HCT116 (cell line): ENCODE measurements around the gene CFAP91. TPM values are rescaled to one million over a fixed set of nuclear protein-coding genes. Genes with fewer than 3 reads are reported as not detected.

Source experiments
- ATAC-seq: fragments of 200-7000 bp; cut with Tn5 transposase; 2 replicates; pipeline ENCODE4 v1.9.1; 2020; ENCODE audit warnings: mild to moderate bottlenecking, moderate library complexity
- BruUV-seq: library from RNA; stranded (reverse); fragments of 400-500 nt; replicated peaks from 2 replicates; lab custom pipeline; 2021; lab: Mats Ljungman, UMichigan
- CTCF ChIA-PET: fragments of 300-600 bp; sonication (Branson Sonifier 250); formaldehyde crosslinking; loops from one replicate; lab custom pipeline; 2021; ENCODE audit warnings: antibody characterized with exemption; lab: Charles Lee
- POLR2A ChIA-PET: fragments of 300-600, 350-600 bp; sonication (Branson Sonifier 250); formaldehyde crosslinking; loops from one replicate; lab custom pipeline; 2021; ENCODE audit warnings: antibody characterized with exemption; lab: Charles Lee
- RAD21 ChIA-PET, 2 experiments: fragments of 300-600 bp; sonication (Branson Sonifier 250); formaldehyde crosslinking; loops; one replicate each; lab custom pipeline; 2023; ENCODE audit warnings: low total read pairs in 2 of 2; ENCODE audit not compliant: uncharacterized antibody in 2 of 2, unreplicated experiment in 2 of 2, low non-redundant PET in 1 of 2; lab: Charles Lee
- DNase-seq: peaks from one replicate; pipeline ENCODE4 v3.0.0-alpha.2; 2010; ENCODE audit warnings: low read depth, low spot score
- H2AFZ ChIP-seq: fragments of 200-600 bp; shearing (Covaris generic), sonication (generic); 2 replicates; pipeline ENCODE4 v1.6.1; 2017; ENCODE audit warnings: low read depth, mixed run types, mixed read lengths, antibody characterized with exemption, low read length; ENCODE audit not compliant: poor library complexity, severe bottlenecking
- H3K27ac ChIP-seq: 2 replicates; pipeline ENCODE4 v1.5.1; 2012; ENCODE audit warnings: low read depth, low read length
- H3K27me3 ChIP-seq: fragments of 200-600 bp; sonication (generic); 2 replicates; pipeline ENCODE4 v1.6.1; 2016; ENCODE audit warnings: mixed run types, low read length, mixed read lengths; ENCODE audit not compliant: insufficient read depth
- H3K36me3 ChIP-seq, 2 experiments: fragments of 200-500 bp in 1 of 2; fragments of 200-600 bp in 1 of 2; sonication (Bioruptor generic) in 1 of 2; sonication (generic) in 1 of 2; 2 replicates each; pipeline versions ENCODE4 v1.5.1 to v1.6.1; 2014 to 2016; ENCODE audit warnings: low read length in 2 of 2, inconsistent platforms in 1 of 2, mixed read lengths in 1 of 2, mixed run types in 1 of 2; ENCODE audit not compliant: insufficient read depth in 2 of 2, control insufficient read depth in 1 of 2
- H3K4me1 ChIP-seq, 2 experiments: fragments of 200-600 bp in 1 of 2; sonication (generic) in 1 of 2; 2 replicates each; pipeline versions ENCODE4 v1.5.1 to v1.6.1; 2012 to 2017; ENCODE audit warnings: low read length in 2 of 2, inconsistent platforms in 1 of 2, mild to moderate bottlenecking in 1 of 2, mixed read lengths in 1 of 2, mixed run types in 1 of 2, moderate library complexity in 1 of 2; ENCODE audit not compliant: insufficient read depth in 2 of 2, control insufficient read depth in 1 of 2
- H3K4me2 ChIP-seq: fragments of 200-600 bp; sonication (generic); 2 replicates; pipeline ENCODE4 v1.6.1; 2017; ENCODE audit warnings: mixed run types, low read length, mixed read lengths
- H3K4me3 ChIP-seq, 2 experiments: fragments of 200-600 bp in 1 of 2; sonication (generic) in 1 of 2; replicated peaks in 1 of 2; 2 replicates each; pipeline ENCODE4 v1.5.1; 2011 to 2016; ENCODE audit warnings: low read length in 2 of 2, control low read depth in 1 of 2, low read depth in 1 of 2, mild to moderate bottlenecking in 1 of 2, mixed read lengths in 1 of 2, mixed run types in 1 of 2
- H3K79me2 ChIP-seq: fragments of 200-600 bp; sonication (generic); 2 replicates; pipeline ENCODE4 v1.6.1; 2017; ENCODE audit warnings: mild to moderate bottlenecking, mixed run types, low read length, moderate library complexity, mixed read lengths; ENCODE audit not compliant: insufficient read depth
- H3K9ac ChIP-seq: fragments of 200-600 bp; sonication (generic); 2 replicates; pipeline ENCODE4 v1.6.1; 2016; ENCODE audit warnings: low read length, mixed read lengths
- H3K9me2 ChIP-seq: fragments of 200-600 bp; sonication (generic), shearing (Covaris generic); 2 replicates; pipeline ENCODE4 v1.6.1; 2017; ENCODE audit warnings: mixed run types, mild to moderate bottlenecking, moderate library complexity; ENCODE audit not compliant: insufficient read depth
- H3K9me3 ChIP-seq, 2 experiments: fragments of 200-500 bp in 1 of 2; fragments of 200-600 bp in 1 of 2; sonication (Bioruptor generic) in 1 of 2; sonication (generic) in 1 of 2; 2 replicates each; pipeline ENCODE4 v1.6.1; 2014 to 2017; ENCODE audit warnings: low read length in 2 of 2, mixed read lengths in 2 of 2, inconsistent platforms in 1 of 2, low read depth in 1 of 2, mild to moderate bottlenecking in 1 of 2, mixed run types in 1 of 2, moderate library complexity in 1 of 2; ENCODE audit not compliant: control insufficient read depth in 1 of 2, insufficient read depth in 1 of 2
- H4K20me1 ChIP-seq: fragments of 200-600 bp; sonication (generic), shearing (Covaris generic); 2 replicates; pipeline ENCODE4 v1.6.1; 2017; ENCODE audit warnings: mixed run types, mild to moderate bottlenecking, moderate library complexity; ENCODE audit not compliant: insufficient read depth
- CBX3 ChIP-seq: IDR thresholded peaks from 2 replicates; pipeline ENCODE4 v1.6.1; 2012; ENCODE audit warnings: low read depth
- CTCF ChIP-seq, 3 experiments: fragments of 200-600 bp in 1 of 3; sonication (generic) in 1 of 3; IDR thresholded peaks in 2 of 3; conservative IDR thresholded peaks in 1 of 3; 2 replicates each; pipeline ENCODE4 v1.5.1; 2012 to 2017; ENCODE audit warnings: low read depth in 2 of 3, low read length in 2 of 3, antibody characterized with exemption in 1 of 3, borderline replicate concordance in 1 of 3, control low read depth in 1 of 3, mild to moderate bottlenecking in 1 of 3, mixed read lengths in 1 of 3, mixed run types in 1 of 3, moderate library complexity in 1 of 3; ENCODE audit not compliant: insufficient read depth in 1 of 3
- EGR1 ChIP-seq: IDR thresholded peaks from 2 replicates; pipeline ENCODE4 v1.6.1; 2012; ENCODE audit warnings: low read depth
- EZH2phosphoT487 ChIP-seq: fragments of 200-600 bp; IDR thresholded peaks from 2 replicates; pipeline ENCODE4 v1.6.1; 2018; ENCODE audit warnings: antibody characterized with exemption, borderline replicate concordance
- POLR2A ChIP-seq: IDR thresholded peaks from 2 replicates; pipeline ENCODE4 v1.7.0; 2011; ENCODE audit warnings: borderline replicate concordance; ENCODE audit not compliant: insufficient read depth, insufficient read length; ENCODE audit errors: extremely low read depth
- RAD21 ChIP-seq: IDR thresholded peaks from 2 replicates; pipeline ENCODE4 v1.6.1; 2012; ENCODE audit warnings: low read depth, mild to moderate bottlenecking
- TCF7L2 ChIP-seq: IDR thresholded peaks from 2 replicates; pipeline ENCODE4 v1.7.0; 2011; ENCODE audit warnings: borderline replicate concordance, inconsistent platforms; ENCODE audit not compliant: insufficient read depth, insufficient read length; ENCODE audit errors: extremely low read depth
- YY1 ChIP-seq: IDR thresholded peaks from 2 replicates; pipeline ENCODE4 v1.6.1; 2011; ENCODE audit warnings: low read length, low read depth, moderate library complexity, mild to moderate bottlenecking; ENCODE audit not compliant: insufficient replicate concordance; ENCODE audit errors: extremely low read depth
- ZBTB33 ChIP-seq: IDR thresholded peaks from 2 replicates; pipeline ENCODE4 v1.6.1; 2011; ENCODE audit warnings: mild to moderate bottlenecking, low read length, moderate library complexity; ENCODE audit not compliant: insufficient replicate concordance; ENCODE audit errors: extremely low read depth
- intact Hi-C: fragments of 100-400 bp; cut with micrococcal nuclease; formaldehyde crosslinking; loops from 2 replicates; pipeline ENCODE4 v1.10.0; 2022
- total RNA-seq: library from RNA; stranded (reverse); gene quantifications from one replicate; pipeline ENCODE4 v1.2.1, GENCODE V29; 2021; ENCODE audit not compliant: unreplicated experiment

The CFAP91 gene
- total RNA-seq, 1 experiment from 2014 or later = 0.96 TPM

GRCh38 chr3:119717520-119717919, 14.7 kb downstream of the CFAP91 start:
- TF ChIP-seq EGR1 (no peak), ZBTB33 (no peak), CBX3 (no peak), CTCF (IDR thresholded peaks at IDR 0.05 in 2 of 3, conservative IDR thresholded peaks at IDR 0.05 in 1 of 3; ENCODE audit: borderline replicate concordance in 1 of 3, insufficient read depth in 1 of 3, low read depth in 2 of 3, low read length in 2 of 3) (no peak), TCF7L2 (no peak), EZH2phosphoT487 (no peak), YY1 (no peak), RAD21 (no peak), POLR2A (no peak)

More at GRCh38 chr3:119717520-119717919, 14.7 kb downstream of the CFAP91 start:
- BruUV-seq = no TSS peak
- Histone ChIP-seq H3K36me3 (no peaks in the 10 kb centered on the region), H3K9ac (no peak overlapping the region), H3K9me3 (no peaks in the 10 kb centered on the region), H3K4me1 (no peaks in the 10 kb centered on the region), H3K27ac (no peak overlapping the region), H3K27me3 (no peaks in the 10 kb centered on the region), H2AFZ (no peak overlapping the region), H4K20me1 (no peaks in the 10 kb centered on the region), H3K79me2 (no peaks in the 10 kb centered on the region), H3K4me3 (no peak overlapping the region), H3K4me2 (no peak overlapping the region), H3K9me2 (no peaks in the 10 kb centered on the region)
- DNase-seq (no peak), ATAC-seq (no peak)
- intact Hi-C loops = no loop called here
- ChIA-PET RAD21 (no interaction called here), POLR2A (no interaction called here), CTCF (no interaction called here)
